ENCODE data around the gene CLDN20. TPM values are rescaled to one million over a fixed set of nuclear protein-coding genes. Genes with fewer than 3 reads are reported as not detected.
"Not testable (repeated sequence)": the region's sequence is repeated elsewhere in the genome, so short reads cannot be mapped to it uniquely, and the experiment has no call there.

Gene CLDN20
- total RNA-seq, 4 donors from 2014 or later, result not detected

DNA sequence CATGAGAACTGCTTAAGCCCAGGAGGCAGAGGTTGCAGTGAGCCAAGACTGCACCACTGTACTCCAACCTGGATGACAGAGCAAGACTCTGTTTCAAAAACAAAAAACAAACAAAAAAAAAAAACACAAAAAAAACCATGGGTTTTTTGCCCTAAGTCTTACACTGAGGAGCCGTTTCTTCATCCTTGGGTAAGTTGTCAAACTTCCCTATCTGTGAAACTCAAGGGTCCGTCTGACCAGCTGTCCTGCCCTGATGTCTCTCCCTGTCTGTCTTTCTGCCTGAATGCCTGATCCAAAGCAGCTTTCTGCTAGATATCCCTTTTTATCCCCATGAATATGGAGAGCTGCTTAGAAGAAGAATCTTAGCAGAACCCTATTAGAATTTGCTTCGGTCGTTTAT is 41.3 kb upstream of the CLDN20 start:
- ATAC-seq (ENCODE audit: low FRiP score), result no peak
- TF ChIP-seq, protein P1, sequence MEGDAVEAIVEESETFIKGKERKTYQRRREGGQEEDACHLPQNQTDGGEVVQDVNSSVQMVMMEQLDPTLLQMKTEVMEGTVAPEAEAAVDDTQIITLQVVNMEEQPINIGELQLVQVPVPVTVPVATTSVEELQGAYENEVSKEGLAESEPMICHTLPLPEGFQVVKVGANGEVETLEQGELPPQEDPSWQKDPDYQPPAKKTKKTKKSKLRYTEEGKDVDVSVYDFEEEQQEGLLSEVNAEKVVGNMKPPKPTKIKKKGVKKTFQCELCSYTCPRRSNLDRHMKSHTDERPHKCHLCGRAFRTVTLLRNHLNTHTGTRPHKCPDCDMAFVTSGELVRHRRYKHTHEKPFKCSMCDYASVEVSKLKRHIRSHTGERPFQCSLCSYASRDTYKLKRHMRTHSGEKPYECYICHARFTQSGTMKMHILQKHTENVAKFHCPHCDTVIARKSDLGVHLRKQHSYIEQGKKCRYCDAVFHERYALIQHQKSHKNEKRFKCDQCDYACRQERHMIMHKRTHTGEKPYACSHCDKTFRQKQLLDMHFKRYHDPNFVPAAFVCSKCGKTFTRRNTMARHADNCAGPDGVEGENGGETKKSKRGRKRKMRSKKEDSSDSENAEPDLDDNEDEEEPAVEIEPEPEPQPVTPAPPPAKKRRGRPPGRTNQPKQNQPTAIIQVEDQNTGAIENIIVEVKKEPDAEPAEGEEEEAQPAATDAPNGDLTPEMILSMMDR (IDR thresholded peaks at IDR 0.05), result no peak
- no peak for DNase-seq (ENCODE audit: low spot score)

DNA sequence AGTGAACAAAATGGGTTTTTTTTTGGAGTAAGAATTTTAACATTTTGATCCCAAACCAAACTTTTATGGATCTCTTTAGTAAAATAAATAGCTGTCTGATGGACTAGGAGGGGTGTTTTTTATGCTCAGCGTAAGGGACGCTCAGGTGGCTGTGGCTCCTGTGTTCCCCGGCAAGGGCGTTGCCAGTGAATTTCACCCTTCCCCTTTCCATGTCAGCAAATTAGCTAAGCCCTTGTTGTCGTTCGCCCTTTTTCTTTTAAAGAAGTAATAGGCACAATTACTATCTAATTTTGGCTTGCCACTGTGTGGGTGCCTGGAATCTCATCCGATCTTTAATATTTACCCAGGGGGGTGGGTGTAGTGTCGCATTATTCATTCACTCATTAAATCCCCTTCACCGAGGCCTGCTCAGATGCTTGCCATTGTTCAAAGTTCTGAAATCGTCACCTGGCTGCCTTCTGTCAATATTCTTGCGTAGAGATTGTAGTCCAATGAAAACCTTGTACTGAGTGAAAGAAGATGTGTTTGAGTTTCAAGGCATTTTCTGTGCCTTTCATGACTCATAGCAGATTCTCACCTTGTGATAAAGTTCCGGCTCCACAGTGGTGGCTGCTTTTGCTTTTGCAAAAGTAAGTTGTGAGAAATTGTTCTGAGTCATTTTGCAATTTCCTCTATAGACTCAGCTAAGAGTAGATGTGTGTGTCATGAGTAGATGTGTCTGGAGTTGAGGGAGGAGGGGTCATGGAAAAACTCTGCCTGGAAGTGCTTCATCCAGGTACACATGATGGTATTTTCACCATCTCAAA is 40.0 kb upstream of the CLDN20 start:
- TF ChIP-seq, protein P1 (IDR thresholded peaks at IDR 0.05), result no peak
- DNase-seq (ENCODE audit: low spot score) (no peak), ATAC-seq (ENCODE audit: low FRiP score) (no peak)

DNA sequence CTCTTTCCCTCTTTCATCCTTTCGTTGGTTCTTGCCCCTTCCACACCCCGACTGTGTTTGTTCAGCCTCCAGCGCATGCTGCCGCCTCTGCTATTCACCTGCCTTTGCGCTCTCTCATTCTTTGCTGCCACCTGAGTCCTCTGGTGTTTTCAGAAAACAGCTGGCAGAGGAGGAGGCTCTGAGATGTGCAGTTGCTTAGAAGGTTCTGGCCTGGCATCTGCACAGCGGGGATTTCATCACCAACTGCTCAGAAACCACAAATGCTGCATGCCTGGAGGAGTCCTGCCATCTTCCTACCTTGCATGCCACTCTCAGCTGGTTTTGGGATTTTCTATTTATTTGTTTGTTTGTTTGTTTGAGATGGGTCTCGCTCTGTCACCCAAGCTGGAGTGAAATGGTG is 39.2 kb upstream of the CLDN20 start:
- TF ChIP-seq, protein P1 (IDR thresholded peaks at IDR 0.05), result no peak
- DNase-seq (ENCODE audit: low spot score) (no peak), ATAC-seq (ENCODE audit: low FRiP score) (no peak)

DNA sequence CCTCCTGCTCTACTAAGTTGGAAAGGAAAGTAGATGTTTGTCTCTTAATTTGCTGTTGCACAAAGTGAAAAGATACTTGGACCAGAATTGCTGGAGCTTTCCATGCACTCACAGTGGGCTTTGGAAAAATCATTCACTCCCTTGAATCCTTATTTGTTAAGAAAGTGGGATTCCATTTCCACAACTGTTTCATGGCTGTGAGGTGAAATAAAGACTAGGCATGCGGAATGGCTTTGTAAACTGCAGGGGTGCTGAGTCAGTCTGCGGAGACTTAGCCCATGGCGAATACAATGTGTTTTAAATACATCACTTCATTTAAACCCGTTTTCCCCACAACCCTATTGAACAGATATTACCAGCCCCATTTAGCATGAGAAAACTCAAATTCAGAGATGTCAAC is 36.8 kb upstream of the CLDN20 start:
- no peak for DNase-seq (ENCODE audit: low spot score)
- TF ChIP-seq, protein P1 (IDR thresholded peaks at IDR 0.05), result no peak
- no peak for ATAC-seq (ENCODE audit: low FRiP score)

DNA sequence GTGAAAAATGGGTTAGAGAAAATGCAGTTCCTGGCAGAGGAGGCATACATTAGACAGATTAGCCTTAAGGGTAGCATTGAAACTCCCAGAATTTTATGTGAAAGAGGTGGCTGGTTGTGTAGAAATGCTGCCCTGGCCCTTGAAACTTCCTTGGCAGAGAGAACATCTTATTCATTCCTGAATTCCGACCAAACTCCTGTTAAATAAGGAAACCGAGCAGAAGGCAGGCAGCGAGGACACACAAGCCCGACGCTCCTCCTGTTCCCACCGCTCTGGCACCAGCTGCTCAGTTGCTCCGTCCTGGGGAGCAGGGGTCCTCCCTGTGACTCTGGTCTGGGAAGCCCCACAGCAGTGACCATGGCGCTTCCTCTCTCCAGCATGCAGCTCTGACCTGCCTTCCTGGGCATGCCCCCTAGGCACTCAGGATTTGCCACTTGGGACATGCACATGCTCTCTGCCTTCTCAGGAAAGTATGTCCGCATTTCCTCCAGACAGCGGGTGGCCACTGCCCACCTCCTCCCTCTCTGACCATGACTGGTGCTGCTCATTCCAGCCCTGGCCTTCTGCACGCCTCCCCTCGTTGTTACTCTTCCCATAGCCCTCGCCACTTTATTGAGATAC is 35.2 kb upstream of the CLDN20 start:
- DNase-seq (ENCODE audit: low spot score), result no peak
- peak; percentile 54 for ATAC-seq (ENCODE audit: low FRiP score)
- TF ChIP-seq, protein P1 (IDR thresholded peaks at IDR 0.05), result no peak

DNA sequence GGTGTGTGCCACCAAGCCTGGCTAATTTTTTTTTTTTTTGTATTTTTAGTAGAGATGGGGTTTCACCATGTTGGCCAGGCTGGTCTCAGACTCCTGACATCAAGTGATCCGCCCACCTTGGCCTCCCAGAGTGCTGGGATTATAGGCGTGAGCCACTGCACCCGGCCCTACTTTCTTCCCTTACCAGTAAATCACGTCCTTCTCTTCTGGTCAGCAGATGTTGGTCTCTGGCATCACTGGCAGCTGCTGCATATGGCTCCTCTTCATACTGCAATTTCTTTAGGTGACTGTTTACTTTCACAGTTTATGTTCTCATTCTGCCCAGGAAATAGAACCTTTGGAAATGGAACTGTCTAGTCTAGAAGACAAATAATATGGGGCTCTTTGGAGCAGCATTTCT is 32.8 kb upstream of the CLDN20 start:
- DNase-seq (ENCODE audit: low spot score); ATAC-seq (ENCODE audit: low FRiP score): not testable (repeated sequence)

DNA sequence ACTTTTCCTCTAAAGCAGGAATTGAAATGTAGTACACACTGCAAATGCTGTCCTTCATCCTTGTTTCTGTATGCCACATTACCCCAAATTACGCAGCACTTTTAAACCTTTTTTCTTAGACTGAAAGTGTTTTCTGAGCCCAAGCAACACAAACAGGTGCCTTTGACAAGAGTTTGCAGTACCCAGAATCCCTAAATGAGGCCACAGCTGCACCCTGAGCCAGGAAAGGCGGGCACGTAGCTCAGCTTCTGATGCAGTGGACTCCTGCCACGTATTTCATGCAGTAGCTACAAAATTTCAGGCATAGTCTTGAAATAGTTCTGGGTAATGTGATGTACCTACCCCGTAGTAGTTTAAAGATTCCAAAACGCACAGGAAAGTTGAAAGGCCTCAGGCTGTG is 31.0 kb upstream of the CLDN20 start:
- ATAC-seq (ENCODE audit: low FRiP score) (no peak), DNase-seq (ENCODE audit: low spot score) (no peak)
- TF ChIP-seq, protein P1 (IDR thresholded peaks at IDR 0.05), result no peak

All from omental fat pad (tissue), 4 donors.